HFF-Myc (cell line): Measurements from ENCODE around the gene PUM2.

Source experiments
- DNase-seq: peaks from one replicate; pipeline ENCODE4 v3.0.0-alpha.2; 2011; ENCODE audit warnings: low read depth; ENCODE audit errors: extremely low read depth
- H3K4me3 ChIP-seq: replicated peaks from 2 replicates; pipeline ENCODE4 v1.5.1; 2011; ENCODE audit warnings: low read depth, mild to moderate bottlenecking, control low read depth, low read length
- CTCF ChIP-seq: IDR thresholded peaks from 2 replicates; pipeline ENCODE4 v1.5.1; 2012; ENCODE audit warnings: mild to moderate bottlenecking, low read depth, low read length, control low read depth; ENCODE audit errors: missing control alignments

The PUM2 gene

DNA sequence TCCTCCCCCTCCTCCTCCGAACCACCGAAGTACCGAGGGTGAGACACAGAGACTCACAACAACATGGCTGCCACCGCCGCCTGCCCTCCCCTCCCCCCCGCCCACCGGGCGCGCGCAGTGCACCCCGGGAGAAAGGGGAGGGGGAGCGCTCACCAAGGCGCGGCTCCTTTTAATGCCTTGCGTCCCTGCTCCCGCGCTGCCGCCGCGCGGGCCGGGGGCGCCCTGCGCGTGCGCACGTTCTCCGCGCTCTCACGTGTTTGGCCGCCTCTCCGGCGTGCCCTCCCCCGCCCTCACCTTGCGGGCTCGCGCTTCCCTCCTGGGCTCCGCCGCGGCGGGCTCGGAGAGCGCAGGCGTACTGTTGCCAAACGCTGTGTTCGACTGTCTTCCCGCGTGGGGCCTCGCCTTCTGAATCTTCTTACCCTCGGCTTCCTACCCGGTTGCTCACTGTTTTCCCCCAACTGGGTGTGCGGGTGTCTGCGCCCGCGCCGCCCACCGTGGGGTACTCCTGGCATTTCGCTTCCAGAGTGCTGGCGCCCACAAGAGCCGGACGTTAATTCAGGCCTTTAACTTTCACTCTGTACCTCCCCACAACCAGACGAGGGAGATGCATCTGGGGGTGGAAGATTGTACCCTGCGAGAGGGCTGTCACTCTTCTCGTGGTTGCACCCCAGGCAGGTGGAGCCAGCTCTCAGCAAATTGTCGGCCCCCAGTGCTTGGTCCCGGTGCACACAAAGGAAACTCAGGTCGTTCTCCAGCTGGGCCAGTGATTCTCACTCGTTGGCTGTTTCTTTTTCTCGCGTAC lies at the start of gene PUM2:
TSS of gene PUM2 (minus strand) at position 92 of the 802 bp plus-strand sequence. CDS start 23,484 bp downstream, outside the sequence.
- no peak for TF ChIP-seq CTCF

GRCh38 chr2:20400306-20400705 lies 49.7 kb upstream of the PUM2 start:
- H3K4me3 ChIP-seq, result no peak overlapping the region
- TF ChIP-seq CTCF, result no peak
- DNase-seq, result no peak

More for the DNA sequence above, at the start of gene PUM2:
- H3K4me3 ChIP-seq, result peak within 1 kb of the TSS; percentile 86
- DNase-seq, result peak; percentile 83

- no peak for DNase-seq
- no peak for TF ChIP-seq CTCF
- H3K4me3 ChIP-seq, result no peak overlapping the region
Measured at GRCh38 chr2:20398956-20399567, 48.4 kb upstream of the PUM2 start.

DNA sequence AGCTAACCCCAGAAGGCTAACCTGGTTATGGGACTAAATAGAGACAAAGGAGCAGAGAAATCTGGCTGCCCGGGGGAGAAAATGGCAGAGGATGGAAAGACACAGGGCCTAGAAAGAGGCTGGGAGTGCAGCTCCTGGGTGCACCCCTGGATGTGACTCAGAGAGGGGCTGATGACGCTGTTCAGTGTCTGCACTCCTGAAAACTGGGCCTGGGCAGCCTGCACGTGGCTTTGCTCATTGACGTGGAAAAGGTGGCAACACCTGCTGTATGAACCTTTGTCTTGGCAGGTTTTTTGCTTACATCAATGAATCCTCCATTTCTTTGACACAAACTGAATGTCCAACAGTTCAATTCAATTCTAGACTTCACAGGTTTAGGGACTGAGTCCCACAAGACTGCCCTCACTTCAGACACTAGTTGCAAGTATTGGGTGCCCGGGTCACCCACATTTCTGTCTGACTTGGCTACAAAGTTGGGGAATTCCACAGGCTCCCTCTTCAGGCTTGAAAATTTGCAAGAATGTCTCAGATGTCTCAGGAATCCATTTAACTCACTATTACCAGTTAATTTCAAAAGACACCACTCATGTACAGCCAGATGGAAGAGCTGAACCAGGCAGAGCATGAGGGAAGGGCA lies 47.3 kb upstream of the PUM2 start:
- no peak overlapping the region for H3K4me3 ChIP-seq
- DNase-seq, result no peak
- no peak for TF ChIP-seq CTCF

DNA sequence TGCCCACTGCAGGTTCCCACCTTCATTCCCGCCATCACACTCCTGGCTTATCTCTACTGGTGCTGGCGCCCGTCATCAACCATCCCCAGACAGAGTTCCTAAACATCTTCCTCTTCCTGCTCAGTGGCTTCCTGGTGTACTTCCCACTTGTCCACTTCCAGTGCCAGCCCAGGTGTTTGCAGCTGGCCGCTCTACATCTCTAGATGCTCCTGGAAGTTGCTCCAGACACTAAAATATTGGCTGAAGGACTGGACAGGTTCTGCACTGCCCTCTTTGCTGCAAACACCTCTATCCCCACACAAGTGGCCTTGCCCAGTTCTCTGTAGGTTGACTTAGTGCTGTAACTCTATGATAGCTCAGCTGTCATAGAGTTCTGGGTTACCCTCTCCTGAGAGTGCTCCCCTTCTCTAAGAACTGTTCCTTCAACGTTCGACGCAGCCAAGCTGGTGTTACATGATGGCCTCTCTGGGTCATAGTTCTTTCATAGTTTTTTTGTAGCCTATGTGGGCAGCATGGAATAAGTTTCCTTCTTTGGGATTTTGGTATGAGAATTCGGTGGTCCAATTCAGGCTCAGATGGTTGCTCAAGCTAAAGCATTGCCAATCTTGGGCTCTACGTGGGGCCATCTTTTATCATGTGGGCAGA lies 45.8 kb upstream of the PUM2 start:
- DNase-seq, result no peak
- no peak overlapping the region for H3K4me3 ChIP-seq
- no peak for TF ChIP-seq CTCF

DNA sequence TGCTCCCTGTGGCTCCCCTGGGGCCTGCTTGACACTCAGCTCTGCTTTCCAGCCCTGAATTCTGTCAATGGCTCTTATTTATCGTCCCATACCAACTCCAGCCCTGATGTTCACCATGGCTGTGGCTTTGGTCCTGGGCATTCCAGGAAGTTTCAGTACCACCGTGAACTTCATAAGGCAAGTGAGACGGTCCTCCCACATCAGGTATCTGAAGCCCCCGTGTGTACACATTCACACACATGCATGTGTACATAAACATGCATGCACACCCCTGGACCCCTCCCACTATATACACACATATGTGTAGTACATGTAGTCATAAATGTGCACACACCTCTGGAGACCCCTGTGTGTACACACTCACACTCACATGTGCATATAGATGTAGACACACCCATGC lies 43.3 kb upstream of the PUM2 start:
- DNase-seq, result no peak
- H3K4me3 ChIP-seq, result no peak overlapping the region
- TF ChIP-seq CTCF, result no peak
